NCI-H1092 (cell line): ENCODE data around the gene LIPC.

Experiments used
- DNase-seq: peaks from one replicate; lab custom pipeline; 2025; lab: John Stamatoyannopoulos, UW

Gene LIPC

DNA sequence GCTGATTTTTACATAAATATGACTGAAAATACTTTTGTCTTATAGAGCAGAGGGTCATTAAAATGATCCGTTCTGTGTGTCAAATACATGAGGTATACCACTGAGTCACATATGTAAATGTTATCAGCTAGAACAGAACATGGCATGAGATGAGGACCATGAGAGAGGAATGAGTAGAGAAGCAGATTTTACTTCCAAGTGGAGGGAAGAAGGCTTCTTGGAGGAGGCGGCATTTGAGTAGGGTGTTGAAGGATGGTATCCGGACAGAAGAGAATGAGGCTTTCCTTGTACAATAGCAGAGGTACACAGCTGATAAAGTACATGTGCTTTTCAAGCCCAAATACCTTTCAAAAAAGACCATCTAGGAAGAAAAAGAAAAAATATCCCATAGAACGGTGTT is 4.8 kb downstream of the LIPC start:
- no peak for DNase-seq

DNA sequence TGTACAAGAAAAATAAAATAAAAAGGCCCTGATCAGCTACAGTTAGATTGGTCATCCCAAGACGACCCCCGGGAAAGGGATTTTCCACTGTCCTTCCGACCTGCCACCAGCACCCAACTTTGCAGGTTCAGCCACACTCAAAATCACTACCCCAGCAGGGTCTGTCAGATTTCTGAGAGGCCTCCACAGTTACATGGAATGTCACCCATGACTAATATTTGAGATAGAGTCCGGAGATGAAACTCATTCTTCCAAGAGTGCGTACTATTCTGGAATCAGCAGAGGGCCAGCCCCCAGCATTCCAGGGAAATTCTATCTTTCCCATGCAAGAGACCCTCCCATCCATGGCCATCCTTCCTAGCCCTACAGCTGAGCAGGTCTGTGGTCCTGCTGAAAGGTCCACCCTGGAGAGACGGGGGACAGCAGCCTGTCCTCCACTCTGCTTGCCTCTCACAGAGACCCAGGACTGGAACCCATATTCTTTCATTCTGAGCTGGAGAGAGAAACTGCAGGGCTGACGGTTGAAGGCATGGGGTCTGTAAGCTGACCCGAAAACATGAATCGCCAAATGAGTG is 5.8 kb downstream of the LIPC start:
- no peak for DNase-seq

DNA sequence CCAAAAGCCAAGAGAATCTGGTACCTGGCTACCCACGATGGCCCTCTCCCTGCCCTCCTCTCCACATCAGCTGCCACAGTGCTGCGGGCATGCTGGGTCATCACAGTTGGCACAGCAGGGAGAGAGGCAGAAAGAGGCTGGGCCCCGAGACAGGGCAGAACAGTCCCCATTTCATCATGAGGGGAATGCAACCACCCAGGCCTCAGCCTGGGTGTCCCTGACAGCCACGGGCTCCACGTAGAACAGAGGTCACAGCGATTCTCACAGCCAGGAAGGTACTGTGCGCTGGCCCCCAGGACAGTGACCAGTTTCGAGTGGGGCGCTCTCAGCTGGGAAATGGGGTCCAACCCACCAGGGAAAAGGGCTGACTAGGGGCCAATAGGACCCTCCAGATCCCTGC is 6.3 kb downstream of the LIPC start:
- DNase-seq = no peak

DNA sequence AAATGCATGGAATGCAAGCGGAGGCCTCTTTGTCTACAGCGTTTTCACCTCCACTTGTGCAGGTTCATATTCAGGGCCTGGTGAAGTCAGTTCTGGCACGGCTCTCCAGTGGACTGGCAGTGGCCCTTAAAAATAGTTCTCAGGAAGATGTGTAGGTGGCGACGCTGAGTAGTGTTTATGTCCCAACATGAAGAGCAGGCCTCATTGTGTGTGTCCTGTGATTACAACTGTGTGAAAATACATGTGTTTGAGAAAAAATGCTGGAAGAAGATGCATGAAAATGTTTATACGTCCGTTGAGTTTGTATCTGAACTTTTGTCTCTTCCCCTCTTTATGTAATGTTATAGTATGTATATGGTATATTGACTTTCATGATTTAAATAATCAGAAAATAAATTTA is 7.2 kb downstream of the LIPC start:
- DNase-seq = peak; percentile 12

DNA sequence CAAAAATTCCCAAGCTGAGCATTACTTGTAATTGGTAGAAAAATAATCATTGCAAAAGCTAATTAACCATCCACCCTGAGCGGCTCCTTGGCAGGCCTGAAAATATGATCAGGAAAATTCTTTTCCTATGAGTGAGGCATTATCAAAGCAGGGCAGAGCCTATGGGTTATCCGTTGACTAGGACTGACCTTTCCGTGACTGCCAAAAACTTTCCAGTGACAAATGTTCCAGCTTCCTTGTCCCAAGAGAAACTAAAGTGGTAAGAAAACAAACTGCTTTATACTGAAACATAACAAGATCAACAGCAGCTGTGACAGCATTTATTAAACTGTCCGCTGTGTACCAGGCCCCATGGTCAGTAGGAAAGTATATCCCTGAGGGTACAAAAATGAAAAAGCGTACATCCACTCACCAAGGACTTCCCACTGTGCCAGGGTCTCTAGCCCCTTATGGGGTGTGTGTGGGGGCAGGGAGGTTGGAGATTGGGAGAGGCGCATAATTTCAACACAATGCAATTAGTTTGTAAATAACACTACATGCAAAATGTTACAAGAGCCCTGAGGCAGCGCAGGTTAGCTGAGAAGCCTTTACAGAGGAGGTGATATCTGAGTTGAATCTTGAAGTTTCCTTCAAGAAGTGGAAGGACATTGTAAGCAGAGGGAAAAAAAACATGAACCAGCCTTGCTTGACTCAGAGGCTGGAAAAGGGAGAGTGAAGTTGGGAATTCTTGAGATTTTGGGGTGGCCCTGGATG is 8.5 kb downstream of the LIPC start:
- no peak for DNase-seq

DNA sequence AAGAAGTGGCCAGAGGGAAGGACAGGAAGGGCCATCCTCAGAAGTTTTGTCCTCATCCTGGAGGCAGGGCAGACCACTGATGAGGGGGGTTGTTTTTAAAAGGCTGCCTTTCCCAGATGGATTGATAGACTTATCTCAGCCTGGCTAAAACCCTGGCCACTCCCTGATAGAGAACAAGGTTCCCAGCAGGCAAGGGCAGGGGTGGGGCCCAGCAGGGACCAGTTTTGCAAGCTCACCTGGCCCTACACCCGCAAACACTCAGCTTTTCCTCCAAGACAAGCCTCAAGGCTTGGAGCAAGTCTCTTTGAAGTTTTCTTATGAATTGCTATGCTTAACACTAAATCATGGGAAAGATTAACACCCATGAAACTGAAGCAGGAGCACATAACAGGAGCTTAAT is 9.1 kb downstream of the LIPC start:
- DNase-seq = no peak

DNA sequence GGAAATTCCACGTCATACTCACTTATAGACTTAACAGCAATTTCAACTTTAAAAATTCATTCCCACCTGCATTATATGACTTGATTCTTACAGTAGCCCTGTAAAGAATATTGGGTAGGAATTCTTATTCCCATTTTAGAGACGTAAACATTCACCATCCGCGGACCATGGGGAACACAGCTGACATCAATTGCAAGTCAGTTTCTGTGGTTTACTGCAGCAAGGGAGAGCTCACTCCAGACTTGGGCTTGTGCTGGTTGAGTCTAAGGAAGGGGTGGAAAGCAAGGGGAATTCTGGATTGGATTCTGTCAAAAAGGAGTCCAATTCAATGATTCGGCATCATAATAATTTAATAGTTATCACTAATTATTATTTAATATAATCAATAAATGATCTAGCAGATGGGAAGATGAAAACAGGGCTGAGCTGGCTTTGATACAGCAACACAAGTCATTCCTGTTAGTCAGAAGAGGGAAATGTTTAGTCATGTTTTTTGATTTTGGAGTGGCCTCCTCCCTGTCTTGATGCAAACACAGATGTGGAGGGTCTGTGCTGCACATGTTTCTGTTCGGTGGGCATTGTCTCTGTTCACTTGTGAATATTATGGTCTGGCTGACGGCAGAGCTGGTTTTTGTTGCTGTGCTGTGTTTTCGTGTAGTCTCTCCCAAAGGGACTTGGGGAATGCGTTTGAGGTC is 9.7 kb downstream of the LIPC start:
- no peak for DNase-seq

DNA sequence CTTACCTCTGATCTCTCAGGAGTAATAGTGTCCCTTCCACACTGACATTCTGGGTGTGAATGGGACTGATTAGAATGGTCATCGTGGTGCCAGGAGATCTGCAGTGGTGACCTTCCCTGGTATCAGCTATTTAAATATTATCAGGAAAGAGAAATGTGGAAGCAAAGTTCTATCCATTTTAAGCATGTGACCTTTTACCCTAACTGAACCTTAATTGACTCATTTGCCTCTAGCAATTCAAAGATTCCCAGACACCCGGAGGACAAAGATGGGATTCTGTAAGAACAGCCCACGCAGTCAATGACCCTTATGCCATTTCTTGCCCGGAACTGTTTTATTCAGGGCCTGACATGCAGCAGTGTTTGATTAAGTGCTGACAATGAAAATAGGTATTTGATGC is 10.3 kb downstream of the LIPC start:
- no peak for DNase-seq

DNA sequence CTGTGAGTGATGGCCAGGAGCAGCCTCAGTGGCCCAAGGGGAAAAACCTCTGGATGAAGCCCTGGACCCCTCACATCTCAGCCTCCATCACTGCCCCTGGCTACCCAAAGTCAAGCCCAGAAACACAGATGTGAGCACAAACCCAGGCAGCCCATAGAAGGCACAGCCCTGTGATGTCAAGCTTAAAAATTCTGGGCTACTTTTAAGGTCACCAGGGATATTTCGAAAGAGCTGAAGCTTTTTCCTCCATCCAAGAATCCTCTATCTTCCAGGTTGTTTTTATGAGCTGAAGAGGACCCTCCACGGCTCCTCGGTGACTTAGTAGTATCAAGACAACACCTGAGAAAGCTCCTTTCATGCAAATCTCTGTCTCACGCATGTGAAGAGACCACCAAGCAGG is 11.5 kb downstream of the LIPC start:
- no peak for DNase-seq

DNA sequence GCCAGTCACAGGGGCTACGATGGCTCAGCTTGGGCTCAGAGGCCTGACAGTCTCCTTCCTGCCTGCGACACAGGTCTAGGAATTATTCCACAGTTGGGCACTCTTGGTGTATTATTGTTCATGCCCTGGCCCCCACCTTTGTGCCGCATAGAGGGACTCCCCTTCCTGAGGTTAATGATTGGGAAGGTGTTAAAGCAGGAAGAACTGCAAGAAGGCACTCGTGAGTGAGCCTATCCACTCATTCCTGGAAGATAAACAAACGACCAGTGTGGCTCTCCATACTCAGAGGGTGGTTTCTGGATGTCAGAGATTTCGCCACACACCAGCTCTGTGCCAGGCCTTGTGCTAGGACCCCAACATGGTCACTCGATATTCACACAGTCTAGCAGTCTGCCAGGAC is 12.3 kb downstream of the LIPC start:
- no peak for DNase-seq

DNA sequence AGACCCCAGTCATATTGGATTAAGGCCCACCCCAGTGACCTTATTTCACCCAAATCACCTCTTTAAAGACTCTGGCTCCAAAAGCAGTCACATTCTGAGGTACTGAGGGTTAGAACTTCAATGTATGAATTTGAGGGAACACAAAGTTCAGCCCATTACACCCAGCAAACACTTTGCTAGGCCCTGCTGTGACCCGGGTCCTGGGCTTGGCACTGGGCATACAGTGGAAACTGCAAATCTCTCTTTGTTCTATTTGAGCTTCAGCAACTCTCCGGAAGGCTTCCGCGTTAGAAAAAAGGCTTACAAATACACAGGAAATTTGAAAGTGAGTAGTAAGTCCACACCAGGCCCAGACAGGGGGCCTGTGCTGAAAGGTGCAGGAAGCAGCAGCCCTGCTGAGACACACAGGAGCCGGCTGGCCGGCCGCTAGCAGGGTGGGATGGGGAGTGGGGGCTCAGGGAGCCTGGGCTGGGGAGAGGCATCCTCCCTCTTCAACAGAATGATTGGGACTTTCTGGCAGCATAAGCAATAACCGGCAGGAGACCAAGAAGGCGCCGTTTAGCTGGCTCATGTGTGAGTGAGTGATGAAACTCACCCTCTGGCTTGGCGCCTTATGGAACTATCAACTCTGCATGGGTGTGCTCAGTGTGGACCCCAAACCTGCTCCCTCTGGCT is 13.0 kb downstream of the LIPC start:
- no peak for DNase-seq

DNA sequence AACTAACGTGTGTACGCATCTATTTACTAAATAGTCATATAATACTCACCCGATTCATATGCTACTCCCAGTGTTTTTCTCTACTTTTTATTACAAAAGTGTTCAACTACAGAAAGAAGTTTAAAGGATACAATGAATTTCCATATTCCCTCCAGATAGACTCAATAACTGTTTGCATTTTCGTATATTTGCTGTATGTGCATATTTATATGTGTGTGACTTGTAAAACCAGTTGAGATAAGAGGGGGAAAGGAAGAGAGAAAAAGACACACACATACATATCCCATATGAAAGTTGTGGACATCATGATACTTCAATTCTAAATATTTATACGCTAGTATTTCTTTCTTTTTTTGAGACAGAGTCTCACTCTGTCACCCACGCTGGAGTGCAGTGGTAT is 14.1 kb downstream of the LIPC start:
- no peak for DNase-seq

DNA sequence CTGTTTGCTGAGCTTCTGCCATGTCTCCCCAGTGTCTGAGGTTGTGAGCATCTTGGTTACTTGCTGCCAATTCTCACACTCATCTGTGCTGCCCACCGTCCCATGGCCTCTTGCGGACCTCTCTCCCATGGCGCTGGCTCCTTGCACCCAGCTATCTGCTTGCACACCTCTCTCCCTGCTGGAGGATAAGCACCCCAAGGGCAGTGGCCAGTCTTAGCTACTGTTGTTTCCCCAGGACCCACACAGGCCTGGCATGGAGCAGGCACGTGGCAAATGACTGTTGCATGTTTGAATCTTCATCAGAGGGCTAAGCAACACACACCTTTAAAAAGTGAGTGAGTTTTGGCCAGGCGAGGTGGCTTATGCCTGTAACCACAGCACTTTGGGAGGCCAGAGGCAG is 14.7 kb downstream of the LIPC start:
- DNase-seq = no peak

DNA sequence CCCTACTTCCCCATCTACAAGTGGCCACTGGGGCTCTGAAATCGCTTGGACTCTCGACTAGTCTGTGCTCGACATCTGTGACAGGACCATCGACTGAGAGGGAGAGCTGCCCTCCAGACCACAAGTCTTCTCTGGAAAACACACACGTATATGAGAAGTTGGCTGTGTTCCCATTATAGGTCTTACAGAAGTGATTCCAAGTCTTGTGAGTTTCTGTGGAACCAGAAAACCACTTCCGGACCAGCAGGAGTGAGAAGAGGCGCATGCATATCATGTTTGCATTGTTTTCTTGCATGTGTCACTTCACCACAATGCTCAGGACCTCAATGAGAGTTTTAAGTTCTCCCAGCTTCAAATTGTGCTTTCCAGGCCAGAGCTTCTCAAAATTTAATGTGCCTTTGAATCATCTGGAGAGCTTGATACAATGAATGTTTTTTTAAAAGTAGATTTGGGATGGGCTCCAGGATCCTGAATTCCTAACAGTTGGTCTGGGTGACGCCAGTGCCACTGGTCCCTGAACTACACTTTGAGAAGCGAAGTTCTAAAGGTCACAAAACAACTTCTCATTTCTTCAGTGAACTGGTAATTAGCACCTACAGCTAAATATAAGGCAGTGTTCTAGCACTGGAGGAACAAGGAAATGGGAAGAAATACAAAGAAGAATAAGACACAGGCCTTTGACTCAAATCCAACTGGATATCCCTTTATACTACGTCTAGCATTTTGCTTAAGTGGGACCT is 15.7 kb downstream of the LIPC start:
- no peak for DNase-seq

DNA sequence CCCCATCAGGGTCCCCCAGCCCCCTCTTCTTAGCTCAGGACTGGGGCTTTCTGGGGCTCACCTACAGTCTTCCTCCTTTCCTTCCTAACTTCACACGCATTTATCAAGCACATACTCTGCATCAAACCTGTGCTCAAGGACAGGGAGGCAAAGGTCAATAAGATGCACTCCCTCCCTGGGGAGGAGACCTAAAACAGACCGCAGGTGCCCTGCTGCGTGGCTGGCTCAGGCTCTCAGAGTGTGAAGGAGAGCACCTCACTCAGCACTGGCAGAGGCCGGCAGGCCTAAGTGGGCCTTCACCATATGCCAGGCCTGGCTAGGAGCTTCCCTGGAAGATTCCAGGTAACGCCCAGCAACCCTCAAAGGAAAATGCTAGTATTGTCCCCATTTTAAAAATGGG is 16.5 kb downstream of the LIPC start:
- DNase-seq = no peak

DNA sequence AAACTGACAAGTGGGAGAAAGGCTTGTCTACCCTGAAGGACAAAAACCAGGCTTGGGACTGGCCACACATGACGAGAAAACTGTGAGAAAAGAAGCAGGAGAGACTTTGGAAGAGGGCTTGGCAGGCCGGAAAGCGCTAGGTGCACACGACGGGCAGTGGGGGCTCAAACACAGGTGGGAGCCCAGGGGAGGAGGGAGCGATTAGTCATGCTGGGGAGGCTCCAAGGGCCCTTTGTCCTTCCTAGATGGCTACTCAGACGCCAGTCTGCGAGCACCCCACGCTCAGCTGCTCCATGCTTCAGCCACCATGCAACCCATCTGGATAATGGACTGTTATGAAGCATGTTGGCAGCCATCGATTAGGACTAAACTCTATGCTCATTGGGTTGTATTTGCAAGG is 17.1 kb downstream of the LIPC start:
- no peak for DNase-seq

DNA sequence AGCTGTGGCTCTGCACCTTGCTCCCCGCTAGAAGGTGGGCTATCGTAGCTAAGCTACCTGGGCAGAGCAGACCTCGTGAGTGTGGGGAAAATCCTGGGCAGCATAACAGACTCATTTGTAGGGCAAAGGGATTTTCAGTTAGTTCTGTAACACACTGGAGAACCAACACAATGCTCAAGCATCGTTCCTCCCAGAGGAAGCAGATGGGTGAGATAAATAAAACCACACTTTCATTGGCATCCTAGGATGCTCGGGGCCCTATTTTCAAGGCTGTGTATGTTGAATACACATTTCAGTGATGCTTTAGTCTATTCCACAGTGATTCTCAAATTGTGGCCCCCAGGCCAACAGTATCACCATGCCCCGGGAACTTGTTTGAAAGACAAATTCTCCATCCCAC is 20.0 kb downstream of the LIPC start:
- DNase-seq = no peak

DNA sequence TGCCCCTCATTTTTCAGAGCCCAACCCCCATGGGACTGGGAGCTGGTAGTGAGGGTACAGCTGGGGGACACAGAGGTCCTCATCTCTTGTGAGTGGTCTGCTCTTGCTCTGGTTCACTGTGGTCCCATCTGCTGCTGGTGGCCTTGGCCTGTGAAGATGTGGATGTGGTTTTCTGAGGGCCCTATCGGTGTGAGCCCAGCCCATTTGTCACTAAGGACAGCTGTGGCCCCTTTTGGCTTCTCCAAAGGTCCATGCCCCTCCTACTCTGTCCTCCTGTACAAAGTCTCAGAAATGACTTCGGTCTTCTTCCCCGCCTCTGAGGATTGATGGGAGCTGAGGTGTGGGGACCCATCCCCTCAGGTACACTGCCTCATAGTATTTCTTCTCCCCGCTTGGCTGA is 21.0 kb downstream of the LIPC start:
- DNase-seq = no peak

DNA sequence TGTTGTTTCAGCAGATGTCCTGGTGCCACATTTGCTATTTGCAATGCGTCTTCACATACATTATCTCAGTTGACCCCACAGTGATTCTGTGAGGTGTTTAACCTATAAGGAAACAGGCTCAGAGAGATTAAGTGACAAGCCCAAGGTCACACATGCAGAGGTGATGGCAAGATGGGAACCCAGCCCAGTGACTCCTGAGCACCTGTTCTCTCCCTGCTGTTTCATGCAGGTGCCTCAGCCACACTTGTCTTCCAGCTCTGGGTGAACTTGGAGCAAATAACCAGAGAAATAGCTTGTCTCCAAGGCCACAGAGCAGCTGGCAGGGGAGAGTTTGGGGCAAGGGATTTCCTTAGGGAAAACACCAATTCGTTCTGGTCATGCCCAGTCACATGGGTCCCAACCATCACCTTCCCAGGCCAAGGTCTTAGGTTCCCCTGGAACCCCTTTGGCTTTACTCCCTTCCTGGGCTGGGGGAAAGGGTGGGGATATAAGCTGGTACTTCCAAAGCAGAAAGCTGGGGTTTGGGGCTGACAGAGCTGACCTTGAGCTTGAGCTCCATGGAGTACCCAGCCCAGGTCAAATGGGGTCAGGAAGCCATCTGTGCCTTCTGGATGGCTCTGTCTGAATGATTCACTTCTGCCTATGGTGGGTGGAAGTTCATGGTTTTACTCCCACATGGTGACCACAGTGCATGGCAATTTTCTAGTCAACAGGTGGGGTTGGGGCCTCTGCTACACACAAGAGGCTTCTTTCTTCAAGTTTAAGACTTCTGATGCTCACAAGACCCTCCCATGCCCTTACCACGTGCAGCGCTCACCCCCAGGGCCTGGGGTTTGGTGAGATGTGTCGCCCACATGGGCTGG is 22.4 kb downstream of the LIPC start:
- DNase-seq = no peak

DNA sequence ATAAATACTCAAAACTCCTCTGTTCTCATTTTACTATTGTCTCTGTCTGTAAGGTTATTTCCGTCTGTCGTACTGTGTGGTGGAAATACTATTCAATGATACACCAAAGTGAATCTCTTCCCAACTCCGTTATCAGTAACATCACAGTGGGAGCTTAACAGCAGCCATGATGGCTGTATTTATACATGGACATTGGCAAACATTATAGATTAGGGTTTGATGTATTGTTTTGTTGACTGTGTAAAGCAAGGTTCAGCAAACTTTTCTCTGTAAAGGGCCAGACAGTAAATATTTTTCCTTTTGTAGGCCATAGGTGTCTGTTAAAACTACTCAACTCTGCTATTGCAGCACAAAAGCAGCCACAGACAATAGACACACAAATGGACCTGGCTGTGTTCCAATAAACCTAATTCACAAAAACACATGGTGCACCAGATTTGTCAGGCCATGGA is 23.2 kb downstream of the LIPC start:
- DNase-seq = peak; percentile 6

DNA sequence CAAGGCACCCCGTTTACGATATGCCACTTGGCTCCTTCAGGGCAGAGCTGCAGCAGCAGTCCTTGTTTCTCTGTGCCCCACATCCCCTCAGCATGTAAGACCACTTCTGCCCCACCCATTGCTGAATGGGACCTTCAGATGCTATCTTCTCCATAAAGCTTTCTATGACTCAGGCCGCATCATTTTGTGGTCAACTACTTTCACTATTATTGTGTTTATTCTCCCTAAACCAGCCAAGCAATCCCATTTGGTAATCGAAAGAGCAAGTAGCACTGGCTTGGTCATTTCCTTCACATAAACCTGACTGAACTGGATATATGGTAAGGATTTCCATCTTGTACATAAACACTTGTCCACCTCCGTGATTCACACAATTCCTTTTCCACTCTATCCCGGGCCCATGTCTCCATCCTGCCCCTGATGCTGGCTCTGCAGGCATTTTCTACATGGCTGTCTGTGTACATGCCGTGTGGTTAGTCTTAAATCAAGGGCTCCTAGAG is 25.7 kb downstream of the LIPC start:
- no peak for DNase-seq
